Measurements from ENCODE around the gene AMHR2. TPM values are rescaled to one million over a fixed set of nuclear protein-coding genes. Genes with fewer than 3 reads are reported as not detected.

Gene AMHR2
- total RNA-seq, 1 experiment from 2014 or later: 1.6 TPM

GRCh38 chr12:53474819-53475218, 51.2 kb downstream of the AMHR2 start:
- Histone ChIP-seq H3K36me3 (replicated peaks; ENCODE audit: control insufficient read depth, insufficient read depth, low read length) (peaks cover 49% of the 10 kb centered on the region), H3K27me3 (ENCODE audit: control insufficient read depth, insufficient read depth, low read length) (no peaks in the 10 kb centered on the region), H3K4me3 (ENCODE audit: insufficient read depth, low read depth, low read length) (no peak overlapping the region)
- DNase-seq: no peak

DNA sequence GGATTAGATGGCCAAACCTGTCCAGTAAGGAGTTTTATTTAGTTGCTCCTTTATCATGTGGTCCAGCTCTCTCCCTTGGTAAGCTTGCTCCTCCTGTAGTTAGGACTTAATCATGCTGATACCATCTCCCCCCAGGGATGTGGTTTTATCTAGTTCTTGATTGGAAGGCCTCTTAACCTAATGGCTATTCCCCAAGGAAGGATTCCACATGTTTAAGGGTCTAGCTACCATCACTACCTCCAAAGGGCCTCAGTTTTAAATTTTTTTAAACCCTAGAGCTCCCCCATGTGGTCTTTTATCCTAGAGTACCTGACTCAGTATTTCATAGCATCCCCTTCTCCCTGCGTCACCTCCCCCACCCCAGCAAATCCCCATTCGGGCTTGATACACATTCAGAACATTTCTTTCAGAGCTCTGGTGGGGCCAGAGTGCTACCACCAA, 53.1 kb downstream of the AMHR2 start:
- DNase-seq: peak; percentile 76
- H3K36me3 ChIP-seq (replicated peaks; ENCODE audit: control insufficient read depth, insufficient read depth, low read length): peaks cover 47% of the 10 kb centered on the region
- no peaks in the 10 kb centered on the region for H3K27me3 ChIP-seq (ENCODE audit: control insufficient read depth, insufficient read depth, low read length)
- H3K4me3 ChIP-seq (ENCODE audit: insufficient read depth, low read depth, low read length): no peak overlapping the region

GRCh38 chr12:53478865-53479264, 55.2 kb downstream of the AMHR2 start:
- DNase-seq: no peak
- H3K4me3 ChIP-seq (ENCODE audit: insufficient read depth, low read depth, low read length): no peak overlapping the region
- no peaks in the 10 kb centered on the region for H3K27me3 ChIP-seq (ENCODE audit: control insufficient read depth, insufficient read depth, low read length)
- H3K36me3 ChIP-seq (replicated peaks; ENCODE audit: control insufficient read depth, insufficient read depth, low read length): peaks cover 44% of the 10 kb centered on the region

GRCh38 chr12:53479331-53479730, 55.7 kb downstream of the AMHR2 start:
- no peak for DNase-seq
- H3K4me3 ChIP-seq (ENCODE audit: insufficient read depth, low read depth, low read length): no peak overlapping the region
- peaks cover 42% of the 10 kb centered on the region for H3K36me3 ChIP-seq (replicated peaks; ENCODE audit: control insufficient read depth, insufficient read depth, low read length)
- H3K27me3 ChIP-seq (ENCODE audit: control insufficient read depth, insufficient read depth, low read length): no peaks in the 10 kb centered on the region

GRCh38 chr12:53480491-53481442, 57.1 kb downstream of the AMHR2 start:
- Histone ChIP-seq H3K27me3 (ENCODE audit: control insufficient read depth, insufficient read depth, low read length) (no peaks in the 10 kb centered on the region), H3K36me3 (replicated peaks; ENCODE audit: control insufficient read depth, insufficient read depth, low read length) (peaks cover 39% of the 10 kb centered on the region), H3K4me3 (ENCODE audit: insufficient read depth, low read depth, low read length) (no peak overlapping the region)
- DNase-seq: no peak

Other genes starting within 250 kb of the AMHR2 start
- gene ZNF740, start 243.1 kb upstream of the AMHR2 start, total RNA-seq (2014; rRNA removed; shearing (Covaris generic)): 8.7 and 9.1 TPM in 2 replicates
- gene CSAD, start 242.9 kb upstream of the AMHR2 start, total RNA-seq (2014; rRNA removed; shearing (Covaris generic)): 3.0 and 3.4 TPM in 2 replicates
- gene ITGB7, start 216.6 kb upstream of the AMHR2 start, total RNA-seq (2014; rRNA removed; shearing (Covaris generic)): 0.30 and 0.52 TPM in 2 replicates
- 50.1 and 58.1 TPM in 2 replicates for gene RARG, start 191.6 kb upstream of the AMHR2 start, total RNA-seq (2014; rRNA removed; shearing (Covaris generic))
- 43.6 and 46.2 TPM in 2 replicates for gene ESPL1, start 155.6 kb upstream of the AMHR2 start, total RNA-seq (2014; rRNA removed; shearing (Covaris generic))
- gene PFDN5, start 128.3 kb upstream of the AMHR2 start, total RNA-seq (2014; rRNA removed; shearing (Covaris generic)): 242 and 304 TPM in 2 replicates
- 74.2 and 98.0 TPM in 2 replicates for gene MYG1, start 124.2 kb upstream of the AMHR2 start, total RNA-seq (2014; rRNA removed; shearing (Covaris generic))
- 131 and 137 TPM in 2 replicates for gene AAAS, start 102.2 kb upstream of the AMHR2 start, total RNA-seq (2014; rRNA removed; shearing (Covaris generic))
- 0.14 and 0.44 TPM in 2 replicates for gene SP7, start 87.5 kb upstream of the AMHR2 start, total RNA-seq (2014; rRNA removed; shearing (Covaris generic))
- gene SP1, start 43.7 kb upstream of the AMHR2 start, total RNA-seq (2014; rRNA removed; shearing (Covaris generic)): 46.7 and 51.8 TPM in 2 replicates
- gene PRR13, start 17.9 kb downstream of the AMHR2 start, total RNA-seq (2014; rRNA removed; shearing (Covaris generic)): 87.1 and 130 TPM in 2 replicates
- gene PCBP2, start 28.2 kb downstream of the AMHR2 start, total RNA-seq (2014; rRNA removed; shearing (Covaris generic)): 196 and 207 TPM in 2 replicates
- gene MAP3K12, start 75.6 kb downstream of the AMHR2 start, total RNA-seq (2014; rRNA removed; shearing (Covaris generic)): 8.0 and 8.7 TPM in 2 replicates
- 76.4 and 80.5 TPM in 2 replicates for gene TARBP2, start 77.4 kb downstream of the AMHR2 start, total RNA-seq (2014; rRNA removed; shearing (Covaris generic))
- gene NPFF, start 83.6 kb downstream of the AMHR2 start, total RNA-seq (2014; rRNA removed; shearing (Covaris generic)): not detected in 2 replicates
- 7.1 and 9.8 TPM in 2 replicates for gene ATF7, start 202.5 kb downstream of the AMHR2 start, total RNA-seq (2014; rRNA removed; shearing (Covaris generic))

All from H7 (cell line).